HepG2 (cell line): ENCODE results near the gene TSPAN18. TPM values are rescaled to one million over a fixed set of nuclear protein-coding genes. Genes with fewer than 3 reads are reported as not detected.

Source experiments
- ATF7-NPFF ChIP-seq: sonication (generic); formaldehyde crosslinking; IDR thresholded peaks from 2 replicates; pipeline ENCODE4 v1.8.1; 2023; ENCODE audit warnings: mild to moderate bottlenecking, low read depth, missing genetic modification reagents, moderate library complexity
- DMAP1 ChIP-seq: IDR thresholded peaks from 2 replicates; pipeline ENCODE4 v1.6.1; 2016
- ESRRA ChIP-seq: sonication (generic); formaldehyde crosslinking; IDR thresholded peaks from 2 replicates; pipeline ENCODE4 v1.5.1; 2020; ENCODE audit warnings: mild to moderate bottlenecking, low read depth, missing genetic modification reagents
- EZH2 ChIP-seq: conservative IDR thresholded peaks from 2 replicates; pipeline ENCODE4 v1.6.1; 2012; ENCODE audit warnings: mild to moderate bottlenecking, low read depth, low read length, moderate library complexity
- HOXA3 ChIP-seq: sonication (generic); formaldehyde crosslinking; IDR thresholded peaks from 2 replicates; pipeline ENCODE4 v1.5.0; 2020; ENCODE audit warnings: missing genetic modification reagents
- ONECUT2 ChIP-seq: sonication (generic); formaldehyde crosslinking; IDR thresholded peaks from 2 replicates; pipeline ENCODE4 v1.4.0; 2020; ENCODE audit warnings: missing genetic modification reagents
- PCBP1 ChIP-seq: fragments of 200-400 bp; formaldehyde crosslinking; IDR thresholded peaks from 2 replicates; pipeline ENCODE4 v1.6.1; 2017; ENCODE audit warnings: mild to moderate bottlenecking, low read depth, low read length, borderline replicate concordance
- PCBP2 ChIP-seq: fragments of 200-400 bp; formaldehyde crosslinking; optimal IDR thresholded peaks from 2 replicates; pipeline ENCODE3; 2018; ENCODE audit warnings: low read length, low read depth; ENCODE audit not compliant: poor library complexity, severe bottlenecking
- SMAD3 ChIP-seq: sonication (generic); formaldehyde crosslinking; IDR thresholded peaks from 2 replicates; pipeline ENCODE4 v1.4.0; 2020; ENCODE audit warnings: missing genetic modification reagents
- ZNF343 ChIP-seq: sonication (generic); formaldehyde crosslinking; IDR thresholded peaks from 2 replicates; pipeline ENCODE4 v1.4.0; 2020; ENCODE audit warnings: mild to moderate bottlenecking, missing genetic modification reagents
- ZNF441 ChIP-seq: sonication (generic); formaldehyde crosslinking; IDR thresholded peaks from 2 replicates; pipeline ENCODE4 v1.7.0; 2021; ENCODE audit warnings: missing genetic modification reagents, borderline replicate concordance
- ZNF569 ChIP-seq: sonication (generic); formaldehyde crosslinking; IDR thresholded peaks from 2 replicates; pipeline ENCODE4 v1.5.0; 2020; ENCODE audit warnings: mild to moderate bottlenecking, missing genetic modification reagents, moderate library complexity, borderline replicate concordance
- ZNF709 ChIP-seq: sonication (generic); formaldehyde crosslinking; IDR thresholded peaks from 2 replicates; pipeline ENCODE4 v1.5.0; 2020; ENCODE audit warnings: mild to moderate bottlenecking, missing genetic modification reagents
- ZNF788 ChIP-seq: sonication (generic); formaldehyde crosslinking; IDR thresholded peaks from 2 replicates; pipeline ENCODE4 v1.5.0; 2020; ENCODE audit warnings: mild to moderate bottlenecking, missing genetic modification reagents, borderline replicate concordance
- ZNF790 ChIP-seq: sonication (generic); formaldehyde crosslinking; IDR thresholded peaks from 2 replicates; pipeline ENCODE4 v1.8.0; 2022; ENCODE audit warnings: missing genetic modification reagents, mild to moderate bottlenecking, borderline replicate concordance
- polyA plus RNA-seq, 8 experiments: library from polyadenylated mRNA; depleted of rRNA in 3 of 8; stranded (reverse) in 7 of 8; unstranded in 1 of 8; fragments of >200 nt; fragmentation: Illumina TruSeq in 4 of 8; extraction: Trizol in 4 of 8; gene quantifications; 2 replicates each; pipeline versions ENCODE4 v1.2.1 to v1.2.3, GENCODE V29; 2011 to 2016; ENCODE audit warnings: low read depth in 4 of 8, missing spikeins in 1 of 8, mixed read lengths in 1 of 8; ENCODE audit not compliant: insufficient read depth in 1 of 8
- total RNA-seq, 5 experiments: library from RNA; depleted of rRNA; stranded (reverse); fragments of >200 nt; fragmentation: Illumina TruSeq; extraction: Trizol; gene quantifications; 2 replicates each; pipeline ENCODE4 v1.2.3, GENCODE V29; 2016; ENCODE audit warnings: low read depth in 1 of 5
- TF ChIP-seq, protein P1 (sequence below): sonication (generic); formaldehyde crosslinking; IDR thresholded peaks from 2 replicates; pipeline ENCODE4 v1.4.0; 2020; ENCODE audit warnings: missing genetic modification reagents, borderline replicate concordance

The TSPAN18 gene
- total and polyA plus RNA-seq, 2 of the 13 experiments (the other 11 are each of a cell fraction or from before 2014, with no cell fraction given): not detected

DNA sequence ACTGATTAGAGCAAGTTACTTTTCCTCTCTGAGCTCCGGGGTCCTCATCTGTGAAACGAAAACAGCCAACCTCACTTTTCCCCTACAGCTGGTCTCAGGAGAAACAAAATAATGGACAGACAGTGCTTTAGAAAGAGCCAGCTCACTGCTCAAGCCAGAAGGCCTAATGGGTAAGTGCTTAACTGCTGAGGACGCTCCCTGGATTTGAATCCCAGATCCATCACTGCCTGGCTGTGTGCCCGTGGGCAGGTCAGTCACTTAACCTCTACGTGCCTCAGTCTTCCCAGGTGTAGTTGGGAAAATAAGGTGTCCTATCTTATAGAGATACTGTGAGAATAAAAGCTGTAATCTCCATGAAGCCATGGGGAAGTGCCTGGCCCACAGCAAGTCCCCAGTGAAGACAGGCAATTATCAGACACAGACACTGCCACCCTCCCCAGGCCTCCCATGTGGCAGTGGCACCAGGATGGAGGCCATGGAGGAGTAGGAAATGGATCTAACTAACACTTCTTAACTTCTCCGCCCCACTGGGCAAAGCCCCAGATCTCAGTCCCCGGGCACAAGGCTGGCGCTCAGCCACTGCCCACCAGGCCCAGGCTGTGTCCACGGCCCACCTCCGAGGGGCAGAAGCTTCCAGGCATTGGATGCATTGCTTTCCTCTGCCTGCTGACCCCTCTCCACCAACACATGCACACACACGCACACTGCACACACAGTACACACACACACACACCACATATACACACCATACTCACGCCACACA, 214.7 kb downstream of the TSPAN18 start (continued):
- TF ChIP-seq, protein P1, sequence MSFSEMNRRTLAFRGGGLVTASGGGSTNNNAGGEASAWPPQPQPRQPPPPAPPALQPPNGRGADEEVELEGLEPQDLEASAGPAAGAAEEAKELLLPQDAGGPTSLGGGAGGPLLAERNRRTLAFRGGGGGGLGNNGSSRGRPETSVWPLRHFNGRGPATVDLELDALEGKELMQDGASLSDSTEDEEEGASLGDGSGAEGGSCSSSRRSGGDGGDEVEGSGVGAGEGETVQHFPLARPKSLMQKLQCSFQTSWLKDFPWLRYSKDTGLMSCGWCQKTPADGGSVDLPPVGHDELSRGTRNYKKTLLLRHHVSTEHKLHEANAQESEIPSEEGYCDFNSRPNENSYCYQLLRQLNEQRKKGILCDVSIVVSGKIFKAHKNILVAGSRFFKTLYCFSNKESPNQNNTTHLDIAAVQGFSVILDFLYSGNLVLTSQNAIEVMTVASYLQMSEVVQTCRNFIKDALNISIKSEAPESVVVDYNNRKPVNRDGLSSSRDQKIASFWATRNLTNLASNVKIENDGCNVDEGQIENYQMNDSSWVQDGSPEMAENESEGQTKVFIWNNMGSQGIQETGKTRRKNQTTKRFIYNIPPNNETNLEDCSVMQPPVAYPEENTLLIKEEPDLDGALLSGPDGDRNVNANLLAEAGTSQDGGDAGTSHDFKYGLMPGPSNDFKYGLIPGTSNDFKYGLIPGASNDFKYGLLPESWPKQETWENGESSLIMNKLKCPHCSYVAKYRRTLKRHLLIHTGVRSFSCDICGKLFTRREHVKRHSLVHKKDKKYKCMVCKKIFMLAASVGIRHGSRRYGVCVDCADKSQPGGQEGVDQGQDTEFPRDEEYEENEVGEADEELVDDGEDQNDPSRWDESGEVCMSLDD: no peak
- no peak for TF ChIP-seq ZNF569
- no peak for TF ChIP-seq ZNF788 (CRISPR knock-in tag)
- no peak for TF ChIP-seq ATF7-NPFF
- no peak for TF ChIP-seq ONECUT2 (CRISPR knock-in tag)
- no peak for TF ChIP-seq PCBP2
- no peak for TF ChIP-seq ZNF343 (CRISPR knock-in tag)
- TF ChIP-seq SMAD3 (CRISPR knock-in tag): no peak
- no peak for TF ChIP-seq HOXA3 (CRISPR knock-in tag)
- TF ChIP-seq DMAP1: no peak
- no peak for TF ChIP-seq ZNF441 (CRISPR knock-in tag)
- TF ChIP-seq EZH2: no peak
- no peak for TF ChIP-seq PCBP1
- TF ChIP-seq ZNF709: no peak
- TF ChIP-seq ESRRA (CRISPR knock-in tag): no peak
- no peak for TF ChIP-seq ZNF790 (CRISPR knock-in tag)
